ENCODE data around the gene CLBA1.
"Not testable (repeated sequence)": the region's sequence is repeated elsewhere in the genome, so short reads cannot be mapped to it uniquely, and the experiment has no call there.

Gene CLBA1

DNA sequence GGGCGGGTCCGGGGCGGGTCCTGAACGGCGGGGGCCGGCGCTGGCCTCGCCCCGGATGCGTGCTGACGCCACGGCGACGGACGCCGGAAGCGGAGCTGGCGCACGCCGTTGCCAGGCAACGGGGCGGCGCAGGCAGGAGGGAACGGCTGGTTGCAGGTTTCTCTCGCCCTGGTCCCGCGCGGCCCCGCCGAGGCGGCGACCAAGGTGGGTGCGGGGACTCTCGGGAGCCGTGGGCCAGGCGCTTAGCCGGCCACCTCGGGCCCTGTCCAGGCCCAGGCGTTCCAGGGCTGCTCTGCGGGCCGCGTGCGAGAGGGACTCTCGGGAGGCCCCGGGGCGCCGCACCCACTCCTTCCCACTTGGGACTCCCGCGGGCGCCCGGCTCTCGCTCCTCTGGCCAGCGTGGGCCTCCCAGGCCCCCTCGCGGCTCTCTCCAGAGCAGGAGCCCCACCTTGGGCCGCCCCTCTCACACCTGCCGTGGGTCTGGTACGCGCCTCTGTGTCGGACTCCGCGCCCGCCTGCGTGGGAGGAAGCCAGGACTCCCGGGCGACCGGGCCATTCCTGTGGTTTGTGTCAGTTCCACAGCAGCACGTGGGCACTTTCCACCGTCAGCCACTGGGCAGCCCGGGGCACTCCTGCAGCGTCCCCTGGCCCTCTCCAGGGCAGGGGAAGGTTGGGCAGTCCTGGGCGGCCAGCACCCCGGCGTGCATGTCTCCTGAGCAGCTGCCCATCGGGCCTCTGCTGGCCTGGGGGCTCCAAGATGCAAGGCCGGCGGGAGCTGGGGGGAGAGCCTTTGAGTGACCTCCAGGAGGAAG is at the start of gene CLBA1:
Gene CLBA1 (plus strand): TSS at position 114 of the 812 bp plus-strand sequence. CDS start 644 bp downstream, at position 758.
- peak; percentile 90 for DNase-seq

- no peak for DNase-seq
Measured at GRCh38 chr14:104935955-104936354, 49.6 kb upstream of the CLBA1 start.

GRCh38 chr14:104936361-104937155 is 49.0 kb upstream of the CLBA1 start:
- DNase-seq = no peak

GRCh38 chr14:104937161-104937560 is 48.4 kb upstream of the CLBA1 start:
- no peak for DNase-seq

DNA sequence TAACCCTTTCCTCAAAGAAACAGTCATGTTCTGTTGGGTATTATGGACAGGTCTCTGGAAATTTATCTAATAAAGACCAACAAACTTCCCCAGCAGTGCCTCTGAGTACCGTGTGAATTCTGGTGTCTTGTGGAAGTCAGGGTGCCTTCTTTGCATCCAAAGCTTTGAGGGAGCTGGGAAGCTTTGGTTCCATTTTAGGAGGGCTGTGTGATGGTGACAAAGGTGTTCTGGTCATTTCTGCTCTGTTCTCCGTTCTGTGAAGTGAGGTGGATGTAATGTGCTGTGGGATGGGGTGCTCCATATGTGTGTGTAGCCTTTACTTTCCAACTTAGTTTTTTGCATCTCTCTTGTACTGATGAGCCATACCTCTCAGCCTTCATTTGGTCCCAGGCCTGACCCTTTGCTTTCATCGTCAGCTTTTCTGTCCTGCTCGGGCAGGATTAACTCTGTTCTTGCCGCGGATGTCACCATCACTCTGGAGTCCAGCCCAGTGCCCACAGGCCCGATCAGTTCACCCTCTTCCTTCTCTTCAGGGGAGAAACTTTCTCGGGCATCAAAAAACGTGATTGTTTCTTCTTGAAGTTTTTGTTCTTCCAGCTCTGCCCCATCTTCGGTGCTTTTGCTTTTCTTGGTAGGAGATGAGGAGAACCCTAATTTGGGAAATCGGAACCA is 47.8 kb upstream of the CLBA1 start:
- no peak for DNase-seq

- no peak for DNase-seq
Measured at GRCh38 chr14:104938436-104938835, 47.2 kb upstream of the CLBA1 start.

GRCh38 chr14:104938960-104939359 is 46.6 kb upstream of the CLBA1 start:
- DNase-seq = no peak

- DNase-seq = no peak
Measured at GRCh38 chr14:104939666-104940410, 45.8 kb upstream of the CLBA1 start.

GRCh38 chr14:104940526-104941150 is 45.0 kb upstream of the CLBA1 start:
- DNase-seq = no peak

DNA sequence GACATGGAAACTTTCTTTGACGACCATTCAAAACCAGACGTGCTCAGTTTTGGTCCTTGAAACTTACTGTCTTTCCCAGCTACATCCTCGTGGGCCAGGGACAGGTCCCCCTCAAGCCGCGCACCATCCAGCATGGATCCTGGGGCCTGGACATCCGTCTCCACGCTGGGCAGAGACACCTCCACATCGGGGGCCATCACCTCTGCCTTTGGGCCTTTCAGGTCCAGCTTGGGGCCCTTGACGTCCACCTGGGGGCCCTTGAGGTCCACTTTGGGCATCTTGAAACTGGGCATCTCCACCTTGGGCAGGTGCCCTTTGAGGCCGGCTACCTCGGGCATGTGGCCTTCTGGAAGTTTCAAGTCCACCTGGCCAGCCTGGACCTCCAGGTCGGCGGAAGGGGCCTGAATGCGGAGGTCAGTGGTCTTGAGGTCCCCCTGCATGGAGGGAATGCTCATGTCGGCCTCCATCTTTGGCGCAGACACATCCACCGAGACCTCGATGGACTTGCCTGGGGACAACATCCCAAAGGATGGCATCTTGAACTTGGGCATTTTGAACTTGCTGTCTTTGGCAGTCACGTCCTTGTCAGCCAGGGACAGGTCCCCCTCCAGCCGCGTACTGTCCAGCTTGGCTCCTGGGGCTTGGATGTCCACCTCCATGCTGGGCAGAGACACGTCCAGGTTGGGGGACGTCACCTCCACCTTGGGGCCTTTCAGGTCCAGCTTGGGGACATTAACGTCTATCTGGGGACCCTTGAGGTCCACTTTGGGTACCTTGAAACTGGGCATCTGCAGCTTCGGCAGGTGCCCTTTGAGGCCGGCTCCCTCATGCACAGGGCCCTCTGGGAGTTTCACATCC is 43.9 kb upstream of the CLBA1 start:
- DNase-seq = no peak

DNA sequence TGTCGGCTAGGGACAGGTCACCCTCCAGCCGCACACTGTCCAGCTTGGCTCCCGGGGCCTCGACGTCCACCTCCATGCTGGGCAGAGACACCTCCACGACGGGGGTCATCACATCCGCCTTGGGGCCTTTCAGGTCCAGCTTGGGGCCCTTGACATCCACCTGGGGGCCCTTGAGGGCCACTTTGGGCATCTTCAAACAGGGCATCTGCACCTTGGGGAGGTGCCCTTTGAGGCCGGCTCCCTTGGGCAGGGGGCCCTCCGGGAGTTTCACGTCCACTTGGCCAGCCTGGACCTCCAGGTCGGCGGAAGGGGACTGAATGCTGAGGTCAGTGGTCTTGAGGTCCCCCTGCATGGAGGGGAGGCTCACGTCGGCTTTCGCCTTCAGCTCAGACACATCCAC is 43.0 kb upstream of the CLBA1 start:
- DNase-seq = no peak

GRCh38 chr14:104943216-104944015 is 42.2 kb upstream of the CLBA1 start:
- not testable (repeated sequence) for DNase-seq

- DNase-seq = not testable (repeated sequence)
Measured at GRCh38 chr14:104944016-104944308, 41.6 kb upstream of the CLBA1 start.

- DNase-seq = not testable (repeated sequence)
Measured at GRCh38 chr14:104944436-104945205, 41.0 kb upstream of the CLBA1 start.

DNA sequence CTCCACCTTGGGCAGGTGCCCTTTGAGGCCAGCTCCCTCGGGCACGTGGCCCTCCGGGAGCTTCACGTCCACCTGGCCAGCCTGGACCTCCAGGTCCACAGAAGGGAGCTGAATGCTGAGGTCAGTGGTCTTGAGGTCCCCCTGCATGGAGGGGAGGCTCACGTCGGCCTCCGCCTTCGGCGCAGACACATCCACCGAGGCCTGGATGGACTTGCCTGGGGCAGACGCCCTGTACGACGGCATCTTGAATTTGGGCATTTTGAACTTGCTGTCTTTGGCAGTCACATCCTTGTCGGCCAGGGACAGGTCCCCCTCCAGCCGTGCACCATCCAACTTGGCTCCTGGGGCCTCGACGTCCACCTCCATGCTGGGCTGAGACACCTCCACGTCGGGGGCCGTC is 40.3 kb upstream of the CLBA1 start:
- DNase-seq = not testable (repeated sequence)

GRCh38 chr14:104945986-104946965 is 39.3 kb upstream of the CLBA1 start:
- DNase-seq = not testable (repeated sequence)

DNA sequence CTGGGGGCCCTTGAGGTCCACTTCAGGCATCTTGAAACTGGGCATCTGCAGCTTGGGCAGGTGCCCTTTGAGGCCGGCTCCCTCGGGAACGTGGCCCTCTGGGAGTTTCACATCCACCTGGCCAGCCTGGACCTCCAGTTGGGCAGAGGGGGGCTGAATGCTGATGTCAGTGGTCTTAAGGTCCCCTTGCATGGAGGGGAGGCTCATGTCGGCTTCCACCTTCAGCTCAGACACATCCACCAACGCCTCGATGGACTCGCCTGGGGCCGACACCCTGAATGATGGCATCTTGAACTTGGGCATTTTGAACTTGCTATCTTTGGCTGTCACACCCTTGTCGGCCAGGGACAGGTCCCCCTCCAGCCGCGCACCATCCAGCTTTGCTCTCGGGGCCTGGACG is 38.4 kb upstream of the CLBA1 start:
- not testable (repeated sequence) for DNase-seq
